ENCODE data around the gene CELF6.
A peak's percentile ranks its signal among the peaks of the same experiment; 100 is the strongest.

Gene CELF6

DNA sequence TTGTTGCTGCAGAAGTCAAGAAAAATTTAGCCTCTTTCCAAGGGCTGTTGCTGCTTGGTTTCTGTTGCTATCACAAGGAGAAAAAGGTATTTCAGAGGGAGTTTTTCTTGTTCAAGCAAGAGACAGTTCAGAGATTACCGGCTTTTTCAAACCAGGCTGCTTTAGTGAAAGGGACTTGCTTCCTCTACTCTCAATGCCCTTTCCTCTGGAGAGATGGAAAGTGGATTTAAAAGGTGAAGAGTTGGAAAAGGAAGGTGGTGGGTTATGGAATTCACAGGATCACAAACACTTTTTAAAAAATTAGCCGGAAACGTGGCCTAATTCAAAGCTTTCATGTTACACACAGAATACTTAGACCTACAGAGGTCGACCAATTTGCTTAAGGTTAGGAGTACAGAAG, 48.7 kb downstream of the CELF6 start:
- no peak for DNase-seq

DNA sequence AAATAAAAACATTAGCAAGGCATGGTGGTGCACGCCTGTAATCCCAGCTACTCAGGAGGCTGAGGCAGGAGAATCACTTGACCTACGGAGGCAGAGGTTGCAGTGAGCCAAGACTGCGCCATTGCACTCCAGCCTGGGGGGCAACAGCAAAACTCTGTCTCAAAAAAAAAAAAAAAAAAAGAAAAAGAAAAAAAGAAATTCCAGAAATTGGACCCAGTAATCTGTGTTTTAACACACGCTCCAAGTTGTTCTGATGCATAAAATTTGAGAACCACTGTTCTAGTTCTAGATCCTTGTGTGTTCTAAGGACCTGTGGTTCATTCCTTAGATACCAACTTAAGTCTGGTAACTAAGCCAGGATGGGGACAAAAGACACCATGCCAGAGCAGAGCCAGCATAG, 50.2 kb downstream of the CELF6 start:
- DNase-seq, result no peak

DNA sequence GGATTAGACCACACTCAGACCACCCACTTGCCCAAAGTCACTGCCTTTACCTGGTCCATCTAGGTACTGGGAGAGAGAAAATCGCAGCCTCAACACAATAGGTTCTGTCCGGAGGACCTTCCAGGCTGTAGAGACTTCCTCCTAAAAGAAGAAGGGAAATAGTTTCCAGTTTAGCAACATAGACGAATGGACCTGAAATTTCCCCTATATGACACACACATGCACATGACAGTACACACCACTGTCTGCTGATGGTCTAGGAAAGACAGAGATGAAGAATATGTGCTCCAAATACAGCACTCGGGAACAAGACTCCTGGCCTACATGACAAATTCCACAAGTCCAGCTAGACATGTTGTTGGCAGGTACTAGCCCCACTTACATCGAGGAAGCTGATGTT, 54.9 kb downstream of the CELF6 start:
- DNase-seq, result no peak

DNA sequence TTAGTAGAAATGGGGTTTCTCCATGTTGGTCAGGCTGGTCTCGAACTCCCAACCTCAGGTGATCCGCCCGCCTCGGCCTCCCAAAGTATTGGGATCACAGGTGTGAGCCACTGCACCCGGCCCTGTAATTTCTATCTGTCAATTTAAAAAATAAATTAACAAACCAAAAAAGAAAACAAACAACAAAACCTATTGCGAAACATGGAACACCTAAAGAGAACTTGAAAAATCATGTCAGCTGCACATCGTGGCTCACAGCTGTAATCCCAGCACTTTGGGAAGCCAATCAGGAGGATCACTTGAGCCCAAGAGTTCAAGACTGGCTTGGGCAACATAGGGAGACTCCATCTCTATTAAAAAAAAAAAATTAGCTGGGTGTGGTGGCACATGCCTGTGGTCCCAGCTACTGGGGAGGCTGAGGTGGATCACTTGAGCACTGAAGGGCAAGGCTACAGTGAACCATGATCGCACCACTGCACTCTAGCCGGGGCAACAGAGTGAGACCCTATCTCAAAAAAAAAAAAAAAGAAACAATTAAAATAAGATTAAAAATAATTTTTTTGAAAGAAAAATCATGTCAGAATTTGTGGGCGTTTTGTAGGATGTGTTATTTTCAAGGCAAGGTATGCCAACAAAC, 67.2 kb downstream of the CELF6 start:
- DNase-seq, result no peak

DNA sequence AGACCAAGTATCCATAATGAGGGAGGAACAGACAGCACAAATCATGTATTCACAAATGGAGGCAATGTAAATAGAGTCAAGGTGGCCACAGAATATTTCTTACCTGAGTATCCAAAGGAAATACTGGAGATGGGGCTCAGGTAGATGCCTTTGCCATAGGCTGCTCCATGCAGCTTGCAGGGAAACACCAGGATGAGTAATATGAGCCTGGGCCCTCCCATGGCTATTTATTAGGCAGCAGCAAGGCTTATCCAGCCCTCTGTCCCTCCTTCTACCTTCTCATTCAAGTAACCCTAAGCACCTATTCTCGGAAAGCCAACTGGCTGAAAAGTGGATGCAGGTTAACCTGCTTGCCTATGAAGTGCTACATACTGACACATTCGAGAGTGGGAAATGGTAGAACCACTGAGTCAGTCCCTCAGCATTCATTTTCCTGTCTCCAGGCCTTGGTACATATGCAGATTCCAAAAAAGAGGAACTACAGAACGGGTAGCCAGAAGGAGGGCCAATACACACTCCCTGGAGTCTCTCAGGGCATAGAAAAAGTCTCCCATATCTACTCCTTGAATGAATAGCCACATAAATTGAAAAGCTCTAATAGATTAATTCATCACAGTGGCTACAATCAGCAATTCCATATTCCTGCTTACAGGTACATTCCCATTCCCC, 70.7 kb downstream of the CELF6 start:
- DNase-seq, result no peak

DNA sequence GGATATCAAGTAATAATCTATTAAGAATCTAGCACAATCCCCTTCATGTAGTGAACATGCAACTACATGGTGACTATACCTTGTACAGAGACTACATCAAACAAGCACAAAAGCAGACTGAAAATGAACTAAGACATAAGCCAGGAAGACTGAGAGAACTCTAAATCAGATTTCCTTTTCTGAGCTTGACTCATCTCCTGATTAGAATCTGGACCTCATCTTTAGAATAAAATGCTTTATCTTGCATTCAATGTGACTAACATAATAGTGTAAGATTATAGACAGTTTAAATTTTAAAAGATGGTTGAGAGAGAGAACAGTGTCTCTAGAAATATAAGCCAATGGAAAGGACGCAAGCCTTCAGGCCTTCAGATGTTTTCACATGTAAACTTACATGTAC, 71.4 kb downstream of the CELF6 start:
- DNase-seq, result no peak

DNA sequence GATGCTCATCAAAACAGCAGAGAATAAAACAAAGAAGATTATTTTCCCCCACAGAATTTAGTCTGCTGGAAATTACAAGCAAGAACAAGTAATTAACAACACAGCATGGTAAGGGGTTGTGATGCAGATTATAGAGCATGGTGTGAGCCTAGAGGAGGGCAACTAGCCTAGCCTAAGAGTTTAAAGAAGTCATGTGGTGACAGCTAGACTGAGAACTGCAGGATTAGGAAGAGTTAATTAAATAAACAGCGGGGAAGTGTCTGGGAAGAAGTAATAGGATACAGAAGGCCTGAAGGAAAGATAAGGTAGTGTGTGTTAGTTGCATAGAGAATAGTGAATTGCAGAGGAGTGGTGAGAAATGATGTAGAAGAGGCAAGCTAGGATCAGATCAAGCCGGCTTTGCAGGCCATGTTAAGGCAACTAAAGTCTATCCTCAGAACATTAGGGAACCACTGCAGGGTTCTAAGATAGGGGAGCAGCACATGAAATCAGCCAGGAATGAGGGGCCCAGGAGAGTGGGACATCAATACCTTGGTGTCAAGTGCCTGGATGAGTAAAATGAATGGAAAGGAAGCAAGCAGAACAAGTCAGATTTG, 77.1 kb downstream of the CELF6 start:
- DNase-seq, result no peak

DNA sequence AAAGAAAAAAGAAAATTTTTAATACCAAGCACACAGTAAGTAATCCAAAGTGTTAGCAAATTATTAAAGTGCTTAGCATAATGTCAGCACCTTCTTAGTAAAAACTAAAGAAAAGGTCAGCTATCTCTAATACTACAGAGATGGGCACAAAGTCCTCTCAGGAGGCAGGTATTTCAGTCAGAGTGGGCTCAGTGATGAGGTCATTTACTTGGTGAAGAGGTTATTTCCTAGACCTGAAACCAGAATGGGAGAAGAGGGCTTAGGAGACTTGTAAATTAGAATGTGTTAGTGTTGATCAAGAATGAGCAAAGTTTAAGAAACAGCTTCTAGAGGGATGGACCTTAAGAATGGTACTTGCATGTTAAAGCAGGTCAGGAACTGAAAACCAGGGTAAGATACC, 80.3 kb downstream of the CELF6 start:
- no peak for DNase-seq

DNA sequence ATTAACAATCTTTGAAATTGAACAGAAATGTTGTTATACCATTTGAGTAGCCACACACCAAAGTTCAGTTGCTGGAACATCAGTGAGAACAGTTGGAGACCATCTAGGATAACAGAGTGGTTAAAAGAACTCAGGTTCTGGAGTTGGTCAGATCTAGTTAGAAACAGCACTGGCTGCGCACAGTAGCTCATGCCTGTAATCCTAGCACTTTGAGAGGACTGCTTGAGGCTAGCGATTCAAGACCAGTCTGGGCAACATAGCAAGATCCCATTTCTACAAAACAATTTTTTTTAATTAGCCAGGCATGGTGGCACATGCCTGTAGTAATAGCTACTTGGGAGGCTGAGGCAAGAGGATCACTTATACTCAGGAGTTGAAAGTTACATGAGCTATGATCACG, 81.4 kb downstream of the CELF6 start:
- no peak for DNase-seq

DNA sequence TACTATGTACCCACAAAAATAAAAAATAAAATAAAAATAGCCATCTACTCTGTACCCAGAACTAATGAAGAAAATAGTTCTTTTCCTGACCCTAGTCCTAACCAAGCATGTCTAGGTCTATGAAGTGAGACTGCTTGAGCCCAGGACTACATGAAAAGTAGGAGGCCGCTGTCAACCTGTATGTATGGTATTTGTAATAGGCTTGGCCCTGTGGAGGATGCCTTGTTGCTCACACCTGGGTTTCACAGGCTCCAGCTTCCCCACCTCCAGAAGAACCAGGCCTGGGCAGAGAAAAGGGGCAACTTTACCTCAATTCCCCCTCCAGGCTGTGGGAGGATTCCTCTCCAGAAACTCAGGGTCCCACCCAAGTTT, 82.1 kb downstream of the CELF6 start:
- peak; percentile 18 for DNase-seq

DNA sequence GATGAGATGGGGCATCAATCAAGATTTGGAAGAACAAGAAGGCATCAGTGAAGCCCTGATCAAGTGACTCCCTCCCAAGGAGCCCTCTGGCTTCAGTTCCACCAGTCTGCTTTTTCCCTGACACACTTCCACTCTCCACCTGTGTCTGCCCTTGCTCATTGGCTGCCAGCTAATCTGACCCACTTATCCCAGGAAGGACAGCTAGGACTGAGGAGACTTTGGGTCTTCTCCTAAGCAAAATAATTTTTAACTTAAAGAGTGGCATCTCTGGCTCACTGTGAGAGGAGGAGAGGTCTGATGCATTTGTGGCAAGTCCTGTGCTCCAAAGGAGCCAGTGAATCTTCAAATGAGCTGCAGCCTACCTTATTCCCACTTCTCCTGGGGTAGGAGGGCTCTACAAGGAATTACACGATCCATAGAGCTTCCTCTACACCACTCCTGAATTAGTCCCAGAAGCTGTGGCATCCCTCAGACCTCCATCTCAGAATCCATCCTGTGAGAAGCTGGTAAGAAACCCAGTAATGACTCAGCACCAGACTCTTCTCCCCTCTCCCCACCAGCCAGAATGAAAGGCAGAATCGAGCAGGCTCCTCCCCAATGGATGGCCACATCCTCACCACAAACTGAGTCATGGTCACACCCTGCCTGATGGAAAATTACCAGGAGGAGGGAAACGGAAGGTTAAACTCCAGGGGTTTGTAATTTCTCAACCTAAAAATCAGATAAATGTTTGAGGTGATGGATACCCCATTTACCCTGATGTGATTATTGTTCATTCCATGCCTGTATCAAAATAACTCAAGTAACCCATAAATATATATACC, 82.7 kb downstream of the CELF6 start:
- DNase-seq, result peak; percentile 97

DNA sequence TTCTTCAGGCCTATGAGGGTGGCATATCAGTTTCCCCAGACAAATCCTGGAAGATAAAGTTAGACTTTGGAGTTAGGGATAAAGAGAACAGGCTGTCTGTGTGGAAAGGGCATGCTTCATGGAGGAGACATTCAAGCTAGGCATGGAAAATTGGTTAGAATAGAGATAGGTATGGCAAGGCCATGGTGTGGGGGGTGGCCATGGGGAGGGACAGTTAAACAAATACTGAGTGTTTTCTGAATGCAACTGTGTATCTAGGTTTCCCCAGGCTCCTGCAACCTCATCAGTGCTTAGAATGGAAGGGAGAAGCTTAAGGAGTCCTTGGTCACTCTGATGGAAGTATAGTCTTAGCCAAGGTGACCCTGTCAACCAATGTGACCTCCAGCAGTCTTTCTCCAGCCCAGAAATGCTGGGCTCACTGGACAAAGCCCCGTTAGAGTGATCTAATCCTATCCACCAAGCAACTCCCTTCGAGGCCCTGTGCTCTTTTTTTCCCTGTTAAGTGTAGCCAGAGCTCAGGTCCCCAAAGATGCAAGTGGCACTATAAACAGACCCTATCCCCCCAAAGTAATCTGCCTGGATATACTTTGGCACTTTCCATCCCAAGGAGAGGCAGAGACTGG, 83.5 kb downstream of the CELF6 start:
- peak; percentile 7 for DNase-seq

DNA sequence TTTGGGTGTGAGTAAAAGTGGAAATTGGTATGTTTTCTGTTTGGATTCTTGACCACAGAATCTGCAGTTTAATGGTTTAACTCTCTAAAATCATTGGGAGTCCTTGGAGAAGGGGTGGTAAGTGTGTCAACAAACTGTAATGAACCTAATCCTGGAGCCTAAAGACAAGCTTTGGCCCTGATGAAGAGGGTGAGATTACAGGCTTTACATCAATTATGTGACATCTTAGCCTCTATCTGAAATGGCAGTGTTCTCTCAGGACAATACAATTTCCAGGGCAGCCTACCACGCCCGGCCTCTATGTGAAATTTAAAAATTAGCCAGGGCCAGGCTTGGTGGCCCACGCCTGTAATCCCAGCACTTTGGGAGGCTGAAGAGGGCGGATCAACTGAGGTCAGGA, 84.7 kb downstream of the CELF6 start:
- peak; percentile 12 for DNase-seq
